Skin of body (tissue), 2 donors: ENCODE measurements around the gene SYCE1L. TPM values are rescaled to one million over a fixed set of nuclear protein-coding genes. Genes with fewer than 3 reads are reported as not detected.
"Not testable (repeated sequence)": the region's sequence is repeated elsewhere in the genome, so short reads cannot be mapped to it uniquely, and the experiment has no call there.

ENCODE experiments used
- DNase-seq: peaks from one replicate; lab custom pipeline; 2025; lab: John Stamatoyannopoulos, UW
- total RNA-seq: library from RNA; depleted of rRNA; stranded (reverse); fragments of >200 nt; gene quantifications from one replicate; pipeline ENCODE4 v1.2.3, GENCODE V29; 2014

SYCE1L gene
- total RNA-seq, 1 donor from 2014 or later: 0.99 TPM

- no peak for DNase-seq
Measured at GRCh38 chr16:77197747-77198146, 1.5 kb upstream of the SYCE1L start.

DNA sequence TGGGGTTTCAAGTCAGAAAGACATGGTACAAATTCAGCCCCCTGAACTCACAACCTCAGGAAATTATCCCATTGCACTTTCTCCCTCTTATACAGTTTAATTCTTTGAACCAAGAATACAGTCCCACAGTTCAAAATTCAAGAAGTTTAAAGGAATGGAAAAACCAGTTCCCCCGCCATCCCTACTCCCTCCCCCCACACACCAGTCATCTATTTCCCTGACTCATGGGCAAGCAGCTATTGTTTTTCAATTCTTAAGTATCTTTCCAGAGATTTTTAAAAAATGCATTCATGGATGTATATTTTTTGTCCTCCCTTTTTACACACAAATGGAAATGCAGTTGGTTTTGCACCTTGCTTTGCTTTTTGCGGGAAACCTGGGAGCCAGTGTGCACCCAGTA is 7.3 kb downstream of the SYCE1L start:
- no peak for DNase-seq

DNA sequence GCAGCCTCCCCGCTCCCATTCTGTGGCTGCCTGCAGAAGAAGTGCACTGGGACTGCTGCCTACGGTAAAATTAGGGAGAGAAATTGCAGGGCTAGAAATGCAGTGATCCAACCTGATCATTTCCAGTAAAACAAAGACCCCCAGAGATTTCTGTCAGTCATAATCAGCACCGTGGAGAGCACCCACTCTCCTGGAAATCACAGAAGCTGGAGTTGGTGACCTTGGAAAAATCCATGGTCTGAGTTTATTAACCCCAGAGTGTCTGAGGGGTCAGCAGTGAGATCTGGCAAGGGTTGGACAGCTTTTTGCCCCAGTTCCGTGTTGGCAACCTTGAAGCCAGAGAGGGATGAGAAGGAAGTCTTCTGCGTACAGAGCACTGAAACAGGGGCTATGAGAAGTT is 7.8 kb downstream of the SYCE1L start:
- no peak for DNase-seq

DNA sequence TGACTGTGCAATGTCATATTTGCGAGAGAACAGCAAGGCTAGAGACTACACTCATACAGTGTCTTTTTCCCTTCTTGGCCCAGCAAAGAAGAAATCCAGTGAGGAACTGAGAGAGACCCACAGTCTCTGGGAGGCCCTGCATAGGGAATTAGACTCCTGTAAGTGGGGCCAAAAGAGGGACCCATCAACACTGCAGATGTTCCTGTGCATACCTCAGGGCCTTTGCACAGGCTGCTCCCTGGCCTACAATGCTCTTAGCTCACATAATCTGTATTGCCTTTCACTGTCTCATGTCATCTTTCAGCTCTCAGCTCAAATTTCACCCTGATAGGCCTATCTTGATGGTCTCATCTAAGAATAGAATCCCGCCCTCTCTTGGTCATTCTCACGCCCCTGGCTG is 9.2 kb downstream of the SYCE1L start:
- DNase-seq: no peak

GRCh38 chr16:77211880-77212740 is 12.9 kb downstream of the SYCE1L start:
- DNase-seq: peak; percentile 52

DNA sequence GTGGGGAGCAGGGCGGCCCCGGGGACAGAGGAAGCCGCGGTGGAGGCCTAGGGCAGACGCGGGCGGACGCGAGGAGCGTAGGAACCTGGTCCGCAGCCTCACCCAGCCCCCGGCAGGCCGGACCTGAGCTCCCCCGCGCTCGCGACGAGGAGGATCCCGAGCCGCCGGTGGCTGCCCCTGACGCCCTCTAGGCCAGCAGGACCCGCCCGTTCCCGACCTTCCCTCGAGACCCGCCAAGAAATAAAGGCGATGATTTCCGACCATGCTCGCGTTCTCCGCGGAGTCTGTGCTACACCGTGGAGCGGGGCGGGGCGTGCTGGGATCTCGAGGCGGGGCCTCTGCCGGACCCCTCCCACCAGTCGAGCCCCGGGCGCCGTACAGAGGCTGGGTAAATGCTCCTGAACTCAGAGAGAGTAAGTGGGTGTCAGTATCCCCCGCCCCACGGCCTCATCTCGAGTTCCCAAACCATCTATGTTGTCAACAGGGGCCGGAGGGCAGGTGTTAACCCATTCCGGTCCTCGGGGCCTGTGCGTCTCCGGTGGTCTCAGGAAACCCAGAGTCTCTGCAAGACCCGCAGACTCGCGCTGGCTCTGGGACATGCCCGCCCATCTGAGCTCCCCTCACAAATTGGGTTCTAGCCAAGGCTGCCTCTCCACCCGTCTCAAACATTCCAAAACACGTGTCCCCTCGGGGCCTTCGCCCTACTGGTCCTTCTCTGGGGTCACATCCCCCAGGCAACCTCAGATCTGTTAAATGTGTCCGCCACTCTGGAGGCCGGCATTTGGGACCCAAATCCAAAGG is 13.7 kb downstream of the SYCE1L start:
- DNase-seq: no peak

- DNase-seq: no peak
Measured at GRCh38 chr16:77213542-77214106, 14.4 kb downstream of the SYCE1L start.

- DNase-seq: no peak
Measured at GRCh38 chr16:77214411-77215138, 15.4 kb downstream of the SYCE1L start.

DNA sequence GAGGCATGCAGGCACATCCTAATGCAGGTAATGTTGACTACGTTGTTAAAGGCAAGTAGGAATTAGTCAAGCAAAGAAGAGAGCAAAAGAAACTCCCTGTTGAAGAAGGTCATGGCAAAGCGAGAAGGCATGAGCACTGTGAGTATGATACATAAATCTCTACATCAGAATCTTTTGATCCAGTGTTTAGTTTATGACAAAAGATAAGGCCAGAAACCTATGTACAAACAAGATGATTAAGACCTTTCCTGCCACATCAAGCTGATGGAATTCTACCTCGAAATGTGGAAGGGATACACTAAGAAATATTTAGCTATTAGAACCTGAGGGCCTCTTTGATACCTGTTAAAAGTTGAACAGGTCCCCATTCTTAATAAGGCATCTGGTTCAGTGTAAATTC is 20.2 kb downstream of the SYCE1L start:
- DNase-seq: no peak

DNA sequence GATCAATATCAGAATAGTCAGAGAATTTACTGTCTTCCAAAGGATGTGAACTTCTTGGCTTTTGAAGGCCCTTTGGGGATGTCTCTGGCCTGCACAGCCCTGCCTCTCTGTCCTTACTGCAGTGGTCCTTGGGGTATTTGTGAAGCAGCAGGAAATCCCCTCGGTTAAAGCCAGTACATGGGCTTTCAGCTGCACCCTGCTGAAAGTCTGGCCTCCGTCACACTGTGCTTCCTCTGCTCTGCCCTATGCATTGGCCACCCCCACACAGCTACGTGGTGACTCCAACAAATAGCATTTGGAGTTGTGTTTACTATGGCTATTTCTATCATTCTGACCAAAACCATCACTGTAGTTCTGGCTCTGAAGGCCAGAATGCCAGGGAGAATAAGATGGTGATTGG is 21.2 kb downstream of the SYCE1L start:
- no peak for DNase-seq

- no peak for DNase-seq
Measured at GRCh38 chr16:77221482-77221881, 22.3 kb downstream of the SYCE1L start.

DNA sequence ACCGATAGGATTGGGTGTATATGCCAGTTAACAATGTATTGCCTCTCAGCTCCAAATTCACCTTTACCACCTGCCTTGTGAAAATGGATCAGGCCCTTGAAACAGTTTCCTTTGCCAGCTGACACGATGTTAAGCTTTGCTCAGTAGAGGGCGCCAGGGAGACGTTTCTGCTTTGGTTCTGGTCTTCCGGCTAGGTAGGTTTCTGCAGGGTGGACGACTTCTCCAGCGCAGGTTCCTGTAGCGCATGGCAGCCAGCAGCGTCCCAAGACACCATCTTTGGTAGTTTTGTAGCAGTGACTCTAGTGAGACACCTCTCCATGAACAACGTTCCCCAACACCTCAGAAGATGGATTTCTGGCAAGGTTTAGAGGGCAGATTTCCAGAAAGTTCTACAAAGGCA is 24.0 kb downstream of the SYCE1L start:
- DNase-seq: no peak

- DNase-seq: no peak
Measured at GRCh38 chr16:77225182-77225581, 26.0 kb downstream of the SYCE1L start.

GRCh38 chr16:77227745-77228144 is 28.5 kb downstream of the SYCE1L start:
- no peak for DNase-seq

DNA sequence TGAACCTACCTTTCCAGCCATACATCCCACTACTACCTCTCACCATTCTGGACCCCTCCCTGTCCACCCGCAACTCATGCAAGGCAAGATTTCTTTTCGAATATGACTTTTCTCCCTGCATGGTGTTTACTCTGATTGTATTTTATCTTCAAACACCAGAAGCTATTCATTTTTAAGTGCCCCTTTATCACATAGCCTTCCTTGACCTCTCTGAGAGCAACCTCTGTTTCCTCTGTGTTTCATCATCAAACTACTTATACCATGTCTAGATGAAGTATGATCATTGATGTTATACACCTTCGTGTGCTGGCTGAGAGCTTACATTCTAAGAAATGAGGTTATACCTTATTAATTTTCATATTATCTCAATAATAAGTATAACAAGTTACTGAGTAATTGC is 31.8 kb downstream of the SYCE1L start:
- DNase-seq: no peak

DNA sequence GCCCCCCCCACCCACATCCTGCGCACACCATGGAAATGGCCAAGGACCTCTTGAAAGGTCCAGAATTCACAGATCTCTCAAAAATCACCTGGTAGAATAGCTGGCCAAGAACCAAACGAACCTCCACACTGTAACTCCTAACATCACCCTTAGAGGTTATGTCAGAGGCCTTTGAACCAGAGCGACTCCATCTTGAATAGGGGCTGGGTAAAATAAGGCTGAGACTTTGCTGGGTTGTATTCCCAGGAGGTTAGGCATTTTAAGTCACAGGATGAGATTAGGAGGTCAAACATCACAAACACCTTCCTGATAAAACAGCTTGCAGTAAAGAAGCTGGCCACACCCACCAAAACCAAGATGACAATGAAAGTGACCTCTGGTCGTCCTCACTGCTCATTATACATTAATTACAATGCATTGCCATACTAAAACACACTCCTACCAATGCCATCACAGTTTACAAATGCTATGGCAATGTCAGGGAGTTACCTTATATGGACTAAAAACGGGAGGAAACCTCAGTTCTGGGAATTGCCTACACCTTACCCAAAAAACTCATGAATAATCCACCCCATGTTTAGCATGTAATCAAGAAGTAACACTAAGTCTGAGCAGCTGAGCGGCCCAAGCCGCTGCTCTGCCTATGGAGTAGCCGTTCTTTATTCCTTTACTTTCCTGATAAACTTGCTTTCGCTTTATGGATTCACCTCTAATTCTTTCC is 34.8 kb downstream of the SYCE1L start:
- no peak for DNase-seq

- no peak for DNase-seq
Measured at GRCh38 chr16:77234611-77235010, 35.4 kb downstream of the SYCE1L start.

DNA sequence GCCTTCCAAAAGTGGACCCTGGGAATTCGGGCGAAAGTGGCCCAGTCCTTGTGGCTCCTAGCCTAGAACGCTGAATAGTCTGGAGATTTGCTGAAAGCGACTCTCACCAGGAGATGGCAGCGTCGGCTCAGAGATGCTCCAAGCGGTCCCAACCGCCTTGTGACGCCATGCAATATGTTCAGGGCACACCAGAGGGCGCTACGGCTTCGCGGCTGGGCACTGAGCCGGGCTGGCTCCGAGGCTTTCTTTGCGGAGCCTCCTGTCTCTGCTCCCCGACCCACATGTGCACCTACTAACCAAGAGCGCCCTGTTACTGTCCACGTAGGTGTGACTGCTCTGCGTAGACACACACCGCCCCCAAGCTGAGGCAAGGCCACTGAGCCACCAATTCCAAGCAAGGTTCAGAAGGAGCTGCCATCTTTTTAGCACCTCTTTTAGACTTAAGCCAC is 36.9 kb downstream of the SYCE1L start:
- peak; percentile 90 for DNase-seq

- DNase-seq: no peak
Measured at GRCh38 chr16:77238593-77238992, 39.4 kb downstream of the SYCE1L start.

GRCh38 chr16:77242471-77242870 is 43.3 kb downstream of the SYCE1L start:
- not testable (repeated sequence) for DNase-seq

DNA sequence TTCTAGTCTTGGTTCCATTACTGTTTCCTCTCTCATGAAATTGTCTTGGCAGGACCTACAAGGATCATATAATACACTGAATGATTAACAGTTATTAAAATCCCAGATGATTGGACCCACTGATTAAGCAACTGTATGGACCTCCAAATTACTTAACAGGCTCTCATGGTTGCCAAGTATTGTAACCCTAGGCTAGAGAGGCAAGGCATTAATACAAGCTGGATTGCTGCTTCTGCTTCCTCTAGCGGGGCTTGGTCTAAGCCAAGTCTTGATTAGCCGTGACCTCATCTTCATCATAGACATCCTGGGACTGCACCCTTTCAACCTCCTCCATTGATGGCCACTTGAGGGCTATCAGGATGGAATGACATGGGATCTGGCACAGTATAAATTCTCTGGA is 46.9 kb downstream of the SYCE1L start:
- no peak for DNase-seq
